ENCODE data around the gene CORO1C.
"Not testable (repeated sequence)": the region's sequence is repeated elsewhere in the genome, so short reads cannot be mapped to it uniquely, and the experiment has no call there.

The CORO1C gene

DNA sequence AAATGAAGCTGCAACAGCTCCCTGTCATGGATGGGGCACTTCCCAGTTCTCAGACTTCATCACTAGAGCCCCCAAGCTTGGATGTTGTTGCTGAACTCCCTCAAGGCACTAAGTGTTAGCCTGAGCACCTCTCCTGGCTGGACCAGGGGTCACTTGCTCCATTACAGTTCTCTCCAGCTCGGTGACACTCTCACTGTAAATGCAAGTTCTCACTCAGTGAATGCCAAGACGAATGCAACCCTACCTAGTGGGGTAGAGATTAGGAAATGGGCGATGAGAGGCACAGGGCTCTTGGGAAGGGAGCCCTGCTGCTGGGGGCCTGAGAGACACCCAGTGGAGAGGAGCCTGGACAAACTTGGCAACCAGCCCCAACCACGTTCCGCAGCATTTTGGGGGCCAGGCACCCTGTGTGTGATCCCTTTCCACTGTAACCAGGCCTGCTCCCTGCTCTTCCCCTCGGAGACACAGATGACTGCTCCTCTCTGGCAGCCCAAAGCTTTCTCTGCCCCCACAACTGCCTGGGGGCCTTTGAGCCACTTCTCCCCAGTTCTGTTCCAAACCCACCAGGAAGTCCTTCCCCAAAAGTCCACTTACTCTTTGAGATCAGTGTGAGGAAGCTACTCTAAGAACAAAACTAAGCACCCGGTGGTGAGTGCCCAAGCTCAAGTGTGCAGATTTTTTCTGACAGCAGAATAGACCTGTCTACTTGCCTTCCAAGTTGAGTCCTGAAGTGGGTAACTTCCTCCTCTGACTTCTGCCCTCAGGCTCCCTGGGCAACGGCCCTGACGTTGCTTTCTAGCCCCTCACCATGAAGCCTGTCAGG, 89.7 kb downstream of the CORO1C start:
- Mint-ChIP-seq H3K36me3 (ENCODE audit: low read depth) (peaks cover 5% of the 10 kb centered on the region), H3K27ac (peak overlapping the region; percentile 16), H3K9me3 (no peaks in the 10 kb centered on the region), H3K4me1 (peaks cover 52% of the 10 kb centered on the region), H3K4me3 (no peak overlapping the region), H3K27me3 (no peaks in the 10 kb centered on the region)
- ATAC-seq (no peak), DNase-seq (no peak)

DNA sequence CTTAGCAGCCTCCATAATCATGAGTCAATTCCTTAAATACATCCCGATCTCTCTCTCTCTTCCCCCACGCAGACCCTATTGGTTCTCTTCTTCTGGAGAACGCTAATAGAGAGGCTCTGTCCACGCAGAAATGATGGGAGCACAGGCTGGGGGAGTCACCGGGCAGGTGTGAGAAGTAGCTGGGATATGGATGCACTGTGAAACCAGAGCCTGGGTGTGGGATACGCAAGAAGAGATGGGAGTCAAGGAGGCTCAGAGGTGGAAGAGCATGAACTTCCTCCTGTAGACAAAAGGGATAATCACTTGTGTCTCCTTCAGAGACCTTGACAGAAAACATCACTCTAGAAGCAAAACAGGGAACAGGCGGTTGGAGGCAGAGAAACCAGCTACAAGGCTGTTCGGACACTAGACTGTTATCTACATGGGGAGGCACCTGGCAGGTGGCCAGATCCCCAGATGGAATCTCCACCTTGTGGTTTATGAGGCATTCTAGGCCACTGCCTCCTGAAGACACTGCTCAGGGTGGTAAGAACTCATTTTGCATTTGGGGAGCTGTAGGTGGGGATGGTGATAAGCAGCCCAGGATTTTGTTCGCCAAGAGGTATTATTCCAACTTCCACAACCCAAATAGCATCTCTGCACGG, 90.4 kb downstream of the CORO1C start:
- ATAC-seq (no peak), DNase-seq (no peak)
- H3K4me1 Mint-ChIP-seq: peaks cover 50% of the 10 kb centered on the region
- H3K9me3 Mint-ChIP-seq: no peaks in the 10 kb centered on the region
- H3K27ac Mint-ChIP-seq: no peak overlapping the region
- peaks cover 2% of the 10 kb centered on the region for H3K36me3 Mint-ChIP-seq (ENCODE audit: low read depth)
- H3K27me3 Mint-ChIP-seq: no peaks in the 10 kb centered on the region
- no peak overlapping the region for H3K4me3 Mint-ChIP-seq

GRCh38 chr12:108638997-108639822, 92.1 kb downstream of the CORO1C start:
- H3K4me1 Mint-ChIP-seq: peaks cover 58% of the 10 kb centered on the region
- no peaks in the 10 kb centered on the region for H3K36me3 Mint-ChIP-seq (ENCODE audit: low read depth)
- no peak overlapping the region for H3K4me3 Mint-ChIP-seq
- no peaks in the 10 kb centered on the region for H3K27me3 Mint-ChIP-seq
- no peaks in the 10 kb centered on the region for H3K9me3 Mint-ChIP-seq
- ATAC-seq: no peak
- no peak for DNase-seq
- H3K27ac Mint-ChIP-seq: no peak overlapping the region

- Mint-ChIP-seq H3K27ac (no peak overlapping the region), H3K27me3 (no peaks in the 10 kb centered on the region), H3K9me3 (no peaks in the 10 kb centered on the region), H3K4me1 (peaks cover 67% of the 10 kb centered on the region), H3K4me3 (no peak overlapping the region), H3K36me3 (ENCODE audit: low read depth) (no peaks in the 10 kb centered on the region)
- ATAC-seq (no peak), DNase-seq (no peak)
Observed at GRCh38 chr12:108638141-108638827, 93.0 kb downstream of the CORO1C start.

- peaks cover 75% of the 10 kb centered on the region for H3K4me1 Mint-ChIP-seq
- H3K27me3 Mint-ChIP-seq: no peaks in the 10 kb centered on the region
- DNase-seq (no peak), ATAC-seq (no peak)
- H3K4me3 Mint-ChIP-seq: no peak overlapping the region
- no peaks in the 10 kb centered on the region for H3K36me3 Mint-ChIP-seq (ENCODE audit: low read depth)
- peak overlapping the region; percentile 22 for H3K27ac Mint-ChIP-seq
- no peaks in the 10 kb centered on the region for H3K9me3 Mint-ChIP-seq
Observed at GRCh38 chr12:108637222-108637971, 93.9 kb downstream of the CORO1C start.

- no peaks in the 10 kb centered on the region for H3K9me3 Mint-ChIP-seq
- peak overlapping the region; percentile 94 for H3K27ac Mint-ChIP-seq
- H3K36me3 Mint-ChIP-seq (ENCODE audit: low read depth): peaks cover 5% of the 10 kb centered on the region
- peaks cover 78% of the 10 kb centered on the region for H3K4me1 Mint-ChIP-seq
- H3K27me3 Mint-ChIP-seq: no peaks in the 10 kb centered on the region
- H3K4me3 Mint-ChIP-seq: peak overlapping the region; percentile 85
- ATAC-seq: no peak
- DNase-seq: no peak
Observed at GRCh38 chr12:108635997-108636808, 95.1 kb downstream of the CORO1C start.

- H3K27ac Mint-ChIP-seq: peak overlapping the region; percentile 94
- H3K9me3 Mint-ChIP-seq: peaks cover 3% of the 10 kb centered on the region
- H3K4me3 Mint-ChIP-seq: peak overlapping the region; percentile 85
- H3K36me3 Mint-ChIP-seq (ENCODE audit: low read depth): peaks cover 10% of the 10 kb centered on the region
- DNase-seq (peak; percentile 53), ATAC-seq (peak; percentile 24)
- H3K27me3 Mint-ChIP-seq: no peaks in the 10 kb centered on the region
- H3K4me1 Mint-ChIP-seq: peaks cover 79% of the 10 kb centered on the region
Observed at GRCh38 chr12:108635201-108635996, 95.9 kb downstream of the CORO1C start.

- Mint-ChIP-seq H3K4me3 (peak overlapping the region; percentile 85), H3K36me3 (ENCODE audit: low read depth) (peaks cover 10% of the 10 kb centered on the region), H3K4me1 (peaks cover 80% of the 10 kb centered on the region), H3K27me3 (no peaks in the 10 kb centered on the region), H3K9me3 (peaks cover 3% of the 10 kb centered on the region), H3K27ac (peak overlapping the region; percentile 94)
- ATAC-seq (peak; percentile 5), DNase-seq (peak; percentile 68)
Observed at GRCh38 chr12:108634341-108634751, 97.0 kb downstream of the CORO1C start.

- ATAC-seq (peak; percentile 53), DNase-seq (peak; percentile 86)
- peaks cover 3% of the 10 kb centered on the region for H3K9me3 Mint-ChIP-seq
Observed at GRCh38 chr12:108633534-108634248, 97.6 kb downstream of the CORO1C start, which contains the start of gene SELPLG. Gene SELPLG, minus strand, starts transcription at chr12:108633894. Its CDS starts 9,587 bp downstream, at chr12:108624307.

DNA sequence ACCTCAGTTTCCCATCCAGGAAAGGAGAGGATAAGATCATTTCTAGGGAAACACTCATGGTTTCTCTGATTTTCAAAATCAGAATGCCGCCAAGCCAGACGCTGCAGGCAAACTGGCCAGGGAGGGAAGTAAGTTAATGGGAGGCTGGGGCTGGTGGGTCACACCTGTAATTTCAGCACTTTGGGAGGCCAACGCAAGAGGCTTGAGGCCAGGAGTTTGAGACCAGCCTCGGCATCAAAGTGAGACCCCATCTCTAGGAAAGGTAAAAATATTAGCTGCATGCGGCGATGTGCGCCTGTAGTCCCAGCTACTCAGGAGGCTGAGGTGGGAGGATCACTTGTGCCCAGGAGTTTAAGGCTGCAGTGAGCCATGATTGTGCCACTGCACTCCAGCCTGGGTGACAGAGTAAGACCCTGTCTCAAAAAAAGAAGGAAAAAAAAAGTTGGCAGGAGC, 98.2 kb downstream of the CORO1C start:
- DNase-seq (no peak), ATAC-seq (no peak)
- Mint-ChIP-seq H3K27ac (peak overlapping the region; percentile 94), H3K4me1 (peaks cover 89% of the 10 kb centered on the region), H3K4me3 (peak overlapping the region; percentile 85), H3K27me3 (no peaks in the 10 kb centered on the region), H3K36me3 (ENCODE audit: low read depth) (peaks cover 13% of the 10 kb centered on the region), H3K9me3 (peaks cover 3% of the 10 kb centered on the region)

More at GRCh38 chr12:108633534-108634248, 97.6 kb downstream of the CORO1C start, which contains the start of gene SELPLG:
- no peaks in the 10 kb centered on the region for H3K27me3 Mint-ChIP-seq
- H3K27ac Mint-ChIP-seq: peak within 1 kb of the TSS; percentile 94
- H3K4me1 Mint-ChIP-seq: peaks cover 83% of the 10 kb centered on the region
- peaks cover 10% of the 10 kb centered on the region for H3K36me3 Mint-ChIP-seq (ENCODE audit: low read depth)
- peak within 1 kb of the TSS; percentile 85 for H3K4me3 Mint-ChIP-seq

DNA sequence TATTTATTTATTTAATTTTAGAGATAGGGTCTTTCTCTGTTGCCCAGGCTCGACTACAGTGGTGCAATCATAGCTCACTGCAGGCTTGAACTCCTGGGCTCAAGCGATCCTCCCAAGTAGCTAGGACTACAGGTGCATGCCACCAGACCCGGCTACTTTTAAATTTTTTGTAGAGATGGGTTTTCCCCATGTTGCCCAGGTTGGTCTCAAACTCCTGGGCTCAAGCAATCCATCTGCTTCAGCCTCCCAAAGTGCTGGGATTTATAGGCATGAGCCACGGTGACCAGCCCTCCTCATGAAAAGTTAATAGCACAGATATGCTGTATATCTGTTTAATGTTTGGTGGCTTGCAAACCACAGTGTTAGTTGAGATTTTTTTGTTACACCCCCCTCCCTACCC, 100.1 kb downstream of the CORO1C start:
- peaks cover 13% of the 10 kb centered on the region for H3K36me3 Mint-ChIP-seq (ENCODE audit: low read depth)
- peak overlapping the region; percentile 94 for H3K27ac Mint-ChIP-seq
- H3K4me3 Mint-ChIP-seq: peak overlapping the region; percentile 85

More for the DNA sequence above, 100.1 kb downstream of the CORO1C start:
- H3K27me3 Mint-ChIP-seq, DNase-seq, H3K9me3 Mint-ChIP-seq, ATAC-seq: not testable (repeated sequence)
- peaks cover 94% of the 10 kb centered on the region for H3K4me1 Mint-ChIP-seq
